Osteoblast (primary cell): Measurements from ENCODE around the gene REXO5. TPM values are rescaled to one million over a fixed set of nuclear protein-coding genes. Genes with fewer than 3 reads are reported as not detected.

Experiments
- DNase-seq: peaks from one replicate; pipeline ENCODE4 v3.0.0; 2011; ENCODE audit warnings: low spot score, mixed read lengths; ENCODE audit not compliant: insufficient read length; ENCODE audit errors: missing footprints
- H2AFZ ChIP-seq: 2 replicates; pipeline ENCODE4 v1.6.0; 2011; ENCODE audit warnings: mild to moderate bottlenecking, low read length
- H3K27ac ChIP-seq: 2 replicates; pipeline ENCODE4 v1.5.1; 2011; ENCODE audit warnings: mild to moderate bottlenecking, low read depth, low read length, moderate library complexity
- H3K27me3 ChIP-seq: 2 replicates; pipeline ENCODE4 v1.6.0; 2012; ENCODE audit warnings: mild to moderate bottlenecking, control low read depth, inconsistent platforms, low read length, moderate library complexity; ENCODE audit not compliant: insufficient read depth
- H3K36me3 ChIP-seq: 2 replicates; pipeline ENCODE4 v1.5.1; 2011; ENCODE audit warnings: mild to moderate bottlenecking, low read length, control low read depth, moderate library complexity; ENCODE audit not compliant: insufficient read depth
- H3K4me1 ChIP-seq: 2 replicates; pipeline ENCODE4 v1.5.1; 2011; ENCODE audit warnings: mild to moderate bottlenecking, low read length, control low read depth, moderate library complexity; ENCODE audit not compliant: insufficient read depth
- H3K4me2 ChIP-seq: 2 replicates; pipeline ENCODE4 v1.6.0; 2011; ENCODE audit warnings: mild to moderate bottlenecking, low read length; ENCODE audit not compliant: insufficient read depth
- H3K4me3 ChIP-seq: fragments of 200-600 bp; sonication (generic); 3 replicates; pipeline ENCODE4 v1.5.1; 2012; ENCODE audit warnings: mild to moderate bottlenecking, low read length, inconsistent platforms; ENCODE audit not compliant: insufficient read depth
- H3K79me2 ChIP-seq: 2 replicates; pipeline ENCODE4 v1.6.0; 2012; ENCODE audit warnings: mild to moderate bottlenecking, low read length, control low read depth, inconsistent platforms; ENCODE audit not compliant: insufficient read depth
- H3K9me3 ChIP-seq: 2 replicates; pipeline ENCODE4 v1.5.1; 2011; ENCODE audit warnings: low read depth, low read length, control low read depth
- H4K20me1 ChIP-seq: 2 replicates; pipeline ENCODE4 v1.6.0; 2012; ENCODE audit warnings: mild to moderate bottlenecking, low read length, control low read depth; ENCODE audit not compliant: insufficient read depth
- CTCF ChIP-seq: IDR thresholded peaks from 2 replicates; pipeline ENCODE4 v1.5.1; 2011; ENCODE audit warnings: mild to moderate bottlenecking, low read depth, low read length, moderate library complexity; ENCODE audit errors: extremely low read depth
- total RNA-seq: library from RNA; depleted of rRNA; stranded (reverse); fragments of >200 nt; gene quantifications from 2 replicates; pipeline ENCODE4 v1.2.3, GENCODE V29; 2012

REXO5 gene
- total RNA-seq, 1 donor: 3.6 TPM

GRCh38 chr16:20807862-20808261 lies 1.5 kb downstream of the REXO5 start:
- Histone ChIP-seq H3K79me2 (peaks cover 15% of the 10 kb centered on the region), H3K9me3 (no peaks in the 10 kb centered on the region), H3K4me1 (peaks cover 19% of the 10 kb centered on the region), H4K20me1 (no peaks in the 10 kb centered on the region), H3K27me3 (no peaks in the 10 kb centered on the region), H3K27ac (no peak overlapping the region), H3K4me2 (peak overlapping the region; percentile 96), H3K4me3 (peak overlapping the region; percentile 86), H3K36me3 (no peaks in the 10 kb centered on the region), H2AFZ (no peak overlapping the region)
- no peak for TF ChIP-seq CTCF
- DNase-seq: no peak

GRCh38 chr16:20811889-20812439 lies 5.6 kb downstream of the REXO5 start:
- no peaks in the 10 kb centered on the region for H3K9me3 ChIP-seq
- peaks cover 21% of the 10 kb centered on the region for H3K36me3 ChIP-seq
- H2AFZ ChIP-seq: no peak overlapping the region
- TF ChIP-seq CTCF: no peak
- H3K4me1 ChIP-seq: peaks cover 8% of the 10 kb centered on the region
- peaks cover 11% of the 10 kb centered on the region for H3K79me2 ChIP-seq
- H3K27me3 ChIP-seq: no peaks in the 10 kb centered on the region
- no peaks in the 10 kb centered on the region for H4K20me1 ChIP-seq
- DNase-seq: no peak
- H3K4me2 ChIP-seq: no peak overlapping the region
- no peak overlapping the region for H3K27ac ChIP-seq
- H3K4me3 ChIP-seq: no peak overlapping the region

- no peaks in the 10 kb centered on the region for H4K20me1 ChIP-seq
- H3K4me1 ChIP-seq: peaks cover 4% of the 10 kb centered on the region
- H3K4me3 ChIP-seq: no peak overlapping the region
- TF ChIP-seq CTCF: no peak
- H3K79me2 ChIP-seq: peaks cover 11% of the 10 kb centered on the region
- H3K4me2 ChIP-seq: no peak overlapping the region
- no peak for DNase-seq
- no peak overlapping the region for H3K27ac ChIP-seq
- peaks cover 21% of the 10 kb centered on the region for H3K36me3 ChIP-seq
- no peaks in the 10 kb centered on the region for H3K9me3 ChIP-seq
- H3K27me3 ChIP-seq: no peaks in the 10 kb centered on the region
- no peak overlapping the region for H2AFZ ChIP-seq
Measured at GRCh38 chr16:20812510-20812909, 6.2 kb downstream of the REXO5 start.

- Histone ChIP-seq H3K4me3 (no peak overlapping the region), H2AFZ (no peak overlapping the region), H3K36me3 (peaks cover 31% of the 10 kb centered on the region), H3K27me3 (no peaks in the 10 kb centered on the region), H3K4me1 (no peaks in the 10 kb centered on the region), H3K27ac (no peak overlapping the region), H3K9me3 (no peaks in the 10 kb centered on the region), H3K4me2 (no peak overlapping the region), H4K20me1 (no peaks in the 10 kb centered on the region), H3K79me2 (peaks cover 7% of the 10 kb centered on the region)
- no peak for TF ChIP-seq CTCF
- peak; percentile 37 for DNase-seq
Measured at GRCh38 chr16:20814784-20815183, 8.5 kb downstream of the REXO5 start.
